Measurements from ENCODE around the gene CSAD.

CSAD gene

GRCh38 chr12:53180220-53180930, at the start of gene CSAD, which contains the start of gene ZNF740:
Gene CSAD (minus strand): TSS chr12:53180925. CDS start chr12:53173470, 7,455 bp downstream.
Gene ZNF740 (plus strand): TSS chr12:53180722. CDS start chr12:53181984, 1,262 bp downstream.
- peak; percentile 95 to 99 for DNase-seq

GRCh38 chr12:53230108-53230845, 49.6 kb upstream of the CSAD start:
- no peak for DNase-seq

- no peak for DNase-seq
These were observed 48.7 kb upstream of the CSAD start for GRCh38 chr12:53229454-53229853.

GRCh38 chr12:53227836-53228235, 47.1 kb upstream of the CSAD start:
- DNase-seq, result no peak

GRCh38 chr12:53227341-53227740, 46.6 kb upstream of the CSAD start:
- no peak for DNase-seq

GRCh38 chr12:53226815-53227214, 46.1 kb upstream of the CSAD start:
- DNase-seq, result no peak

GRCh38 chr12:53225635-53226424, 45.1 kb upstream of the CSAD start:
- DNase-seq, result no peak

- DNase-seq, result no peak
These were observed 44.3 kb upstream of the CSAD start for GRCh38 chr12:53224897-53225634.

GRCh38 chr12:53224061-53224896, 43.6 kb upstream of the CSAD start:
- peak; percentile 21 to 73 for DNase-seq

- DNase-seq, result no peak
These were observed 42.8 kb upstream of the CSAD start for GRCh38 chr12:53223389-53224060.

GRCh38 chr12:53222806-53223261, 42.1 kb upstream of the CSAD start:
- no peak for DNase-seq

GRCh38 chr12:53222170-53222721, 41.5 kb upstream of the CSAD start:
- DNase-seq, result no peak

- peak in 1 of 2 experiments; percentile 77 for DNase-seq
These were observed 40.7 kb upstream of the CSAD start for GRCh38 chr12:53221203-53222080.

- peak; percentile 65 to 94 for DNase-seq
These were observed 40.0 kb upstream of the CSAD start for GRCh38 chr12:53220694-53221202.

- DNase-seq, result peak; percentile 65 to 79
These were observed 39.4 kb upstream of the CSAD start for GRCh38 chr12:53219956-53220693.

GRCh38 chr12:53219292-53219955, 38.7 kb upstream of the CSAD start:
- DNase-seq, result no peak

GRCh38 chr12:53218551-53219291, 38.0 kb upstream of the CSAD start:
- no peak for DNase-seq
